H1 (cell line): ENCODE measurements around the gene CD4. TPM values are rescaled to one million over a fixed set of nuclear protein-coding genes. Genes with fewer than 3 reads are reported as not detected.

Experiments
- CTCF ChIA-PET: fragments of 300-600 bp; sonication (Branson Sonifier 250); formaldehyde crosslinking; loops from one replicate; lab custom pipeline; 2021; ENCODE audit not compliant: partially characterized antibody; lab: Charles Lee
- POLR2A ChIA-PET: fragments of 300-600 bp; sonication (Branson Sonifier 250); formaldehyde crosslinking; loops from one replicate; lab custom pipeline; 2021; ENCODE audit warnings: inconsistent platforms; ENCODE audit not compliant: partially characterized antibody; lab: Charles Lee
- DNase-seq, 2 experiments: peaks; one replicate each; pipeline versions ENCODE4 v3.0.0 to v3.0.0-alpha.2; 2010 to 2022; ENCODE audit warnings: low spot score in 2 of 2, low read depth in 1 of 2, mixed read lengths in 1 of 2
- FAIRE-seq: peaks from 2 replicates; lab custom pipeline; 2011; peaks lifted over from hg19 to GRCh38; lab: Jason Lieb, UNC
- H2AFZ ChIP-seq: 2 replicates; pipeline ENCODE4 v1.8.1; 2012; ENCODE audit warnings: low read length, inconsistent platforms
- H2AK5ac ChIP-seq: 2 replicates; pipeline ENCODE4 v1.6.1; 2013; ENCODE audit warnings: low read depth, low read length
- H2BK120ac ChIP-seq: replicated peaks from 2 replicates; pipeline ENCODE3; 2013; ENCODE audit warnings: low read depth, low read length, inconsistent platforms
- H2BK12ac ChIP-seq: 2 replicates; pipeline ENCODE4 v1.6.1; 2013; ENCODE audit warnings: low read depth, low read length
- H2BK15ac ChIP-seq: 2 replicates; pipeline ENCODE4 v1.6.1; 2013; ENCODE audit warnings: low read length
- H2BK20ac ChIP-seq: 2 replicates; pipeline ENCODE4 v1.6.1; 2013; ENCODE audit warnings: low read length
- H2BK5ac ChIP-seq: 2 replicates; pipeline ENCODE4 v1.6.1; 2013; ENCODE audit warnings: low read depth, low read length
- H3K14ac ChIP-seq: 2 replicates; pipeline ENCODE4 v1.6.1; 2013; ENCODE audit warnings: inconsistent platforms; ENCODE audit not compliant: insufficient read length
- H3K18ac ChIP-seq: 2 replicates; pipeline ENCODE4 v1.6.1; 2013; ENCODE audit warnings: low read length; ENCODE audit errors: extremely low read depth
- H3K23ac ChIP-seq: 2 replicates; pipeline ENCODE4 v1.6.1; 2013; ENCODE audit warnings: inconsistent platforms; ENCODE audit not compliant: insufficient read length
- H3K23me2 ChIP-seq: 2 replicates; pipeline ENCODE4 v1.6.1; 2013; ENCODE audit warnings: low read depth, low read length
- H3K27ac ChIP-seq: 2 replicates; pipeline ENCODE4 v1.6.1; 2011; ENCODE audit warnings: low read depth, low read length, inconsistent platforms
- H3K27me3 ChIP-seq, 4 experiments: replicated peaks in 1 of 4; 1 replicate in 1 of 4; 2 replicates in 3 of 4; pipeline versions ENCODE4 v1.6.1 to v1.8.1; 2011 to 2013; ENCODE audit warnings: low read length in 3 of 4, mild to moderate bottlenecking in 3 of 4, inconsistent platforms in 2 of 4, mixed read lengths in 2 of 4, moderate library complexity in 1 of 4; ENCODE audit not compliant: control insufficient read depth in 3 of 4, insufficient read depth in 3 of 4; ENCODE audit errors: extremely low read depth in 1 of 4
- H3K36me3 ChIP-seq, 4 experiments: 2 replicates each; pipeline versions ENCODE4 v1.6.1 to v1.8.1; 2011 to 2013; ENCODE audit warnings: mild to moderate bottlenecking in 4 of 4, low read length in 3 of 4, moderate library complexity in 2 of 4, control low read depth in 1 of 4, inconsistent platforms in 1 of 4; ENCODE audit not compliant: insufficient read depth in 4 of 4, control insufficient read depth in 2 of 4
- H3K4ac ChIP-seq: replicated peaks from 2 replicates; pipeline ENCODE3; 2013; ENCODE audit warnings: low read length, low read depth, mixed read lengths, inconsistent platforms; ENCODE audit not compliant: insufficient read length
- H3K4me1 ChIP-seq, 4 experiments: replicated peaks in 1 of 4; 1 replicate in 1 of 4; 2 replicates in 3 of 4; pipeline versions ENCODE4 v1.6.1 to v1.8.1; 2011 to 2013; ENCODE audit warnings: low read length in 3 of 4, inconsistent platforms in 2 of 4, mixed read lengths in 1 of 4; ENCODE audit not compliant: insufficient read depth in 4 of 4, control insufficient read depth in 3 of 4
- H3K4me2 ChIP-seq, 2 experiments: 2 replicates each; pipeline versions ENCODE4 v1.6.1 to v1.8.1; 2011 to 2013; ENCODE audit warnings: low read depth in 2 of 2, low read length in 2 of 2, control low read depth in 1 of 2, inconsistent platforms in 1 of 2, mild to moderate bottlenecking in 1 of 2; ENCODE audit not compliant: insufficient read depth in 1 of 2
- H3K4me3 ChIP-seq, 4 experiments: fragments of 200-600, 300-600 bp in 1 of 4; sonication (generic), shearing (Covaris generic), sonication (Bioruptor Twin) in 1 of 4; 2 replicates each; pipeline versions ENCODE4 v1.5.1 to v1.8.1; 2011 to 2016; ENCODE audit warnings: low read length in 4 of 4, low read depth in 3 of 4, control low read depth in 2 of 4, inconsistent platforms in 2 of 4, mild to moderate bottlenecking in 2 of 4, mixed read lengths in 1 of 4, moderate library complexity in 1 of 4; ENCODE audit not compliant: insufficient read depth in 2 of 4; ENCODE audit errors: extremely low read depth in 1 of 4
- H3K56ac ChIP-seq: replicated peaks from 2 replicates; pipeline ENCODE3; 2013; ENCODE audit warnings: low read depth, mild to moderate bottlenecking, mixed read lengths, low read length, inconsistent platforms; ENCODE audit not compliant: insufficient read length
- H3K79me1 ChIP-seq: 2 replicates; pipeline ENCODE4 v1.6.1; 2013; ENCODE audit warnings: low read depth, low read length, control low read depth
- H3K79me2 ChIP-seq, 2 experiments: 2 replicates each; pipeline versions ENCODE4 v1.6.1 to v1.8.1; 2012 to 2013; ENCODE audit warnings: low read length in 2 of 2, mild to moderate bottlenecking in 2 of 2, inconsistent platforms in 1 of 2; ENCODE audit not compliant: insufficient read depth in 2 of 2, control insufficient read depth in 1 of 2
- H3K9ac ChIP-seq, 4 experiments: replicated peaks in 1 of 4; 1 replicate in 1 of 4; 2 replicates in 3 of 4; pipeline versions ENCODE4 v1.6.1 to v1.8.1; 2011 to 2013; ENCODE audit warnings: low read depth in 3 of 4, low read length in 3 of 4, control low read depth in 2 of 4, mild to moderate bottlenecking in 2 of 4, moderate library complexity in 2 of 4, inconsistent platforms in 1 of 4; ENCODE audit errors: extremely low read depth in 1 of 4
- H3K9me3 ChIP-seq, 2 experiments: 2 replicates each; pipeline versions ENCODE4 v1.6.1 to v1.8.1; 2012 to 2013; ENCODE audit warnings: mild to moderate bottlenecking in 2 of 2, moderate library complexity in 2 of 2, control low read depth in 1 of 2, inconsistent platforms in 1 of 2, low read depth in 1 of 2, low read length in 1 of 2, mixed read lengths in 1 of 2; ENCODE audit not compliant: insufficient read depth in 2 of 2
- H4K20me1 ChIP-seq, 2 experiments: replicated peaks in 1 of 2; 2 replicates each; pipeline versions ENCODE3 to v1.8.1; 2011 to 2013; ENCODE audit warnings: inconsistent platforms in 2 of 2, low read length in 2 of 2, mild to moderate bottlenecking in 1 of 2; ENCODE audit not compliant: insufficient read depth in 2 of 2, control insufficient read depth in 1 of 2
- H4K5ac ChIP-seq: 2 replicates; pipeline ENCODE4 v1.6.1; 2013; ENCODE audit warnings: low read length, low read depth, mixed read lengths, inconsistent platforms; ENCODE audit not compliant: insufficient read length
- H4K8ac ChIP-seq: 2 replicates; pipeline ENCODE4 v1.8.0; 2013; ENCODE audit warnings: mild to moderate bottlenecking, moderate library complexity, low read length, inconsistent platforms; ENCODE audit not compliant: insufficient read depth; ENCODE audit errors: extremely low read depth
- H4K91ac ChIP-seq: replicated peaks from 2 replicates; pipeline ENCODE3; 2013; ENCODE audit warnings: low read length, mixed read lengths, inconsistent platforms; ENCODE audit not compliant: insufficient read length
- CEBPB ChIP-seq: IDR thresholded peaks from 2 replicates; pipeline ENCODE4 v1.6.1; 2012; ENCODE audit warnings: low read depth, low read length
- GTF2F1 ChIP-seq: IDR thresholded peaks from 2 replicates; pipeline ENCODE4 v1.6.1; 2012; ENCODE audit warnings: low read depth, low read length, improper control_type of control experiment, borderline replicate concordance
- HDAC6 ChIP-seq: IDR thresholded peaks from one replicate; pipeline ENCODE4 v1.7.1; 2012; ENCODE audit warnings: low read depth, mild to moderate bottlenecking, inconsistent platforms, low read length, moderate library complexity
- WGBS, 2 experiments: shearing (Covaris generic) in 1 of 2; methylation state at CpG; one replicate each; pipeline versions ENCODE4 v1.1.6 to v1.1.7; 2013 to 2015; ENCODE audit warnings: low lambda C conversion rate in 2 of 2, mixed read lengths in 2 of 2, inconsistent platforms in 1 of 2, low coverage in 1 of 2, missing lambda C conversion rate in 1 of 2; ENCODE audit not compliant: insufficient replicate concordance in 2 of 2, insufficient coverage in 1 of 2, insufficient read length in 1 of 2; ENCODE audit errors: extremely low coverage in 1 of 2, missing lambda C conversion rate in 1 of 2; 5-methylcytosine and 5-hydroxymethylcytosine counted together
- polyA plus RNA-seq, 7 experiments: library from polyadenylated mRNA; depleted of rRNA in 3 of 7; stranded (reverse) in 5 of 7; unstranded in 2 of 7; fragments of >200 nt in 5 of 7; fragments of 200-250 nt in 2 of 7; gene quantifications; 1 replicate in 5 of 7; 2 replicates in 1 of 7; 4 replicates in 1 of 7; pipeline versions ENCODE4 v1.2.1 to v1.2.3, GENCODE V29; 2011 to 2013; ENCODE audit warnings: missing spikeins in 2 of 7, mixed read lengths in 2 of 7
- total RNA-seq: library from RNA; stranded (reverse); fragmentation: NEBNext Ultra II Directional; extraction: Animal tissue kit (Norgen Biotek cat#: 25700); gene quantifications from 2 replicates; pipeline ENCODE4 v1.2.1, GENCODE V29; 2021

CD4 gene
- total and polyA plus RNA-seq, 2 of the 8 experiments (the other 6 are each of a cell fraction or from before 2014, with no cell fraction given), result 3.4 to 5.1 TPM

GRCh38 chr12:6774499-6775062 lies 14.7 kb upstream of the CD4 start:
- Histone ChIP-seq H3K23ac (no peak overlapping the region), H3K4me3 (no peak overlapping the region), H3K27ac (no peak overlapping the region), H3K36me3 (peaks cover 0 to 21% (median 5%) of the 10 kb centered on the region in 4 experiments; a peak in 6 of 8 replicates), H3K4me2 (peak overlapping the region in 1 of 2 experiments; percentile 85; a peak in 3 of 4 replicates), H4K91ac (no peak overlapping the region), H3K79me1 (no peaks in the 10 kb centered on the region), H4K5ac (no peak overlapping the region), H3K4me1 (peaks cover 5 to 38% (median 26%) of the 10 kb centered on the region in 4 experiments), H4K20me1 (peaks cover 1 to 7% of the 10 kb centered on the region in 2 experiments), H3K18ac (peak overlapping the region; percentile 7; the same call in 1 of the 2 replicates), H2AK5ac (peak overlapping the region; percentile 42; the same call in 1 of the 2 replicates), H3K9me3 (no peaks in the 10 kb centered on the region), H2BK5ac (no peak overlapping the region), H3K56ac (no peak overlapping the region), H3K9ac (no peak overlapping the region), H2BK15ac (0 out of 2 replicates have a peak overlapping the region, but pooled peaks have one; percentile 72), H3K79me2 (peaks cover 0 to 2% of the 10 kb centered on the region in 2 experiments; a peak in 1 of 4 replicates), H4K8ac (no peak overlapping the region), H2BK12ac (no peak overlapping the region), H2BK20ac (0 out of 2 replicates have a peak overlapping the region, but pooled peaks have one; percentile 80), H3K27me3 (peaks cover 0 to 36% (median 26%) of the 10 kb centered on the region in 4 experiments; a peak in 5 of 7 replicates), H2BK120ac (no peak overlapping the region), H3K23me2 (peaks cover 15% of the 10 kb centered on the region), H2AFZ (no peak overlapping the region), H3K4ac (no peak overlapping the region), H3K14ac (no peak overlapping the region)
- no peak for TF ChIP-seq GTF2F1
- TF ChIP-seq HDAC6, result no peak
- TF ChIP-seq CEBPB, result no peak
- POLR2A ChIA-PET, result interaction anchor here (0.7 to 11.6 kb wide), 19 partner anchors 7 to 240 kb away, joined by 3 to 151 read pairs (median 3); partner anchors contain the start of genes GAPDH, GPR162, MLF2 and PTMS
- DNase-seq, result no peak
- FAIRE-seq, result no peak
- WGBS, 2 experiments, result 88% methylated on average over 15 of the region's 15 CpGs; no CpG with 5 or more reads in 1 of the 2 experiments
- CTCF ChIA-PET, result interaction anchor here (0.8 to 29.6 kb wide), 7 partner anchors 8 to 156 kb away, joined by 3 to 532 read pairs (median 7); partner anchors contain the start of genes GNB3, GPR162, MLF2 and P3H3
